Smooth muscle cell (in vitro differentiated cells): ENCODE measurements around the gene RPTOR. TPM values are rescaled to one million over a fixed set of nuclear protein-coding genes. Genes with fewer than 3 reads are reported as not detected.

Experiments
- DNase-seq: peaks from one replicate; lab custom pipeline; 2025; ENCODE audit not compliant: unreplicated experiment; lab: John Stamatoyannopoulos, UW
- H2AFZ ChIP-seq: fragments of 200-600 bp; sonication (generic); 2 replicates; pipeline ENCODE4 v1.6.0; 2016; ENCODE audit warnings: antibody characterized with exemption, low read depth, mild to moderate bottlenecking
- H3F3A ChIP-seq: fragments of 200-600 bp; sonication (generic); 2 replicates; pipeline ENCODE4 v1.6.0; 2017; ENCODE audit warnings: antibody characterized with exemption, low read depth
- H3K27ac ChIP-seq: fragments of 200-600 bp; sonication (generic); 2 replicates; pipeline ENCODE4 v1.5.1; 2016; ENCODE audit warnings: low read depth, mild to moderate bottlenecking
- H3K27me3 ChIP-seq: fragments of 200-600 bp; sonication (generic); 2 replicates; pipeline ENCODE4 v1.6.1; 2016; ENCODE audit warnings: low read depth, mild to moderate bottlenecking
- H3K36me3 ChIP-seq: fragments of 200-600 bp; sonication (generic); 2 replicates; pipeline ENCODE4 v1.5.1; 2016; ENCODE audit warnings: low read depth
- H3K4me1 ChIP-seq: fragments of 200-600 bp; sonication (generic); 2 replicates; pipeline ENCODE4 v1.5.1; 2016; ENCODE audit warnings: low read depth
- H3K4me2 ChIP-seq: fragments of 200-600 bp; sonication (generic); 2 replicates; pipeline ENCODE4 v1.6.0; 2016; ENCODE audit warnings: mild to moderate bottlenecking
- H3K4me3 ChIP-seq: fragments of 200-600 bp; sonication (generic); 2 replicates; pipeline ENCODE4 v1.5.1; 2016; ENCODE audit warnings: mild to moderate bottlenecking
- H3K79me2 ChIP-seq: fragments of 200-600 bp; sonication (generic); 2 replicates; pipeline ENCODE4 v1.6.0; 2016; ENCODE audit warnings: low read depth, mild to moderate bottlenecking
- H3K9ac ChIP-seq: fragments of 200-600 bp; sonication (generic); 2 replicates; pipeline ENCODE4 v1.6.0; 2016; ENCODE audit warnings: low read depth
- H3K9me3 ChIP-seq: fragments of 200-600 bp; sonication (generic); replicated peaks from 2 replicates; pipeline ENCODE4 v1.5.1; 2016; ENCODE audit warnings: low read depth
- H4K20me1 ChIP-seq: fragments of 200-600 bp; sonication (generic); 2 replicates; pipeline ENCODE4 v1.6.0; 2016; ENCODE audit warnings: low read depth
- CTCF ChIP-seq: fragments of 200-600 bp; sonication (generic); IDR thresholded peaks from 2 replicates; pipeline ENCODE4 v1.5.1; 2017; ENCODE audit warnings: borderline replicate concordance, mild to moderate bottlenecking, antibody characterized with exemption; ENCODE audit not compliant: insufficient read depth, poor library complexity, severe bottlenecking
- WGBS: methylation state at CpG from one replicate; pipeline ENCODE4 v1.1.7; 2016; ENCODE audit warnings: low lambda C conversion rate; 5-methylcytosine and 5-hydroxymethylcytosine counted together
- polyA plus RNA-seq: library from polyadenylated mRNA; unstranded; fragments of >200 nt; fragmentation: Nextera tagmentation; extraction: Ambion mirVana; gene quantifications from 2 replicates; pipeline ENCODE4 v1.2.1, GENCODE V29; 2016
- total RNA-seq: library from RNA; depleted of rRNA; stranded (reverse); fragments of >200 nt; gene quantifications from 2 replicates; pipeline ENCODE4 v1.2.3, GENCODE V29; 2014

Gene RPTOR
- total and polyA plus RNA-seq, 2 experiments from 2014 or later, result 10.6 to 12.2 TPM

GRCh38 chr17:80831491-80831890 lies 286.9 kb downstream of the RPTOR start:
- Histone ChIP-seq H2AFZ (no peak overlapping the region), H3K4me1 (peaks cover 30% of the 10 kb centered on the region), H4K20me1 (no peaks in the 10 kb centered on the region), H3K79me2 (no peaks in the 10 kb centered on the region), H3F3A (peaks cover 18% of the 10 kb centered on the region), H3K9me3 (no peaks in the 10 kb centered on the region), H3K4me3 (no peak overlapping the region), H3K9ac (no peak overlapping the region), H3K4me2 (no peak overlapping the region), H3K36me3 (no peaks in the 10 kb centered on the region), H3K27me3 (no peaks in the 10 kb centered on the region), H3K27ac (no peak overlapping the region)
- no peak for DNase-seq
- no peak for TF ChIP-seq CTCF
- WGBS, result 94% methylated on average over 6 of the region's 6 CpGs

GRCh38 chr17:80832266-80832676 lies 287.6 kb downstream of the RPTOR start:
- H3K9me3 ChIP-seq, result no peaks in the 10 kb centered on the region
- no peaks in the 10 kb centered on the region for H3K79me2 ChIP-seq
- no peak for DNase-seq
- peaks cover 17% of the 10 kb centered on the region for H3F3A ChIP-seq
- no peak overlapping the region for H2AFZ ChIP-seq
- H3K9ac ChIP-seq, result peak overlapping the region; percentile 87
- H3K4me2 ChIP-seq, result peak overlapping the region; percentile 81
- TF ChIP-seq CTCF, result no peak
- peak overlapping the region; percentile 50 for H3K4me3 ChIP-seq
- WGBS, result 66% methylated on average over 12 of the region's 12 CpGs
- peak overlapping the region; percentile 96 for H3K27ac ChIP-seq
- H4K20me1 ChIP-seq, result no peaks in the 10 kb centered on the region
- H3K4me1 ChIP-seq, result peaks cover 28% of the 10 kb centered on the region
- H3K36me3 ChIP-seq, result no peaks in the 10 kb centered on the region
- no peaks in the 10 kb centered on the region for H3K27me3 ChIP-seq

DNA sequence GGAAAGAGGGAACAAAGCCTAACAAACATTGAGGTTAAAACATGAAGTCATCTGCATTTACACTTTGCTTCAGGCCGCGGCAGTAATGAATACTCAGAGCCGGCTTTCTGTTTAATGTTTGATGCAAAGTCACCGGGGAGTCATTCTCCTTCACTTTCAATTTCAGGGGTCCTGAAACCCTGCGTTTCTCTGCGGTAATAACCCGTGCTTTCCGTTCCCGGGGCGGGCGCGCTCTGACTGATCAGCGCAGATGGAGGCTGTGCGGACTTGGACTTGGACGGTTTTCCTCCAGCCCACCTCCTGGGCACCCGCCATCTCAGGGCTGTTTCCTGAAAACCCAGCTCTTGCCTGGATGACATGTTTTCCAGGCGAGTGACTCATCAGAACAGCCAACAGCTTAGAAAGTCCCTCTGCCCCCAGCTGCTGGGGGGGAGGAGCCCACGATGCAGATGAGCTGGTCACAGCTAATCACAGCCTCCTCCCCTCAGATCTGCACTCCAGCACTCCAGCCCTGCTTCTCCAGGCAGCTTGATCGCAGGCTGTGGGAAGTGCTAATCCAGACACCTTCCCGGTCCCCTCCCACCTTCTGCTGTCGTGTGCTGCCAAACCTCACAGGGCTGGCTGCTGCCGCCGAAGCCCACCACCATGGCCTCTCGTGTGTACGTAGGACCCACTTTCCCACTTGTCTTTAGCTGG lies 288.4 kb downstream of the RPTOR start:
- no peak for TF ChIP-seq CTCF
- Histone ChIP-seq H3K79me2 (no peaks in the 10 kb centered on the region), H2AFZ (no peak overlapping the region), H3K36me3 (no peaks in the 10 kb centered on the region), H3K4me1 (peaks cover 21% of the 10 kb centered on the region), H3K4me2 (peak overlapping the region; percentile 81), H3F3A (peaks cover 13% of the 10 kb centered on the region), H3K9me3 (no peaks in the 10 kb centered on the region), H3K27ac (peak overlapping the region; percentile 96), H3K4me3 (peak overlapping the region; percentile 50), H3K9ac (peak overlapping the region; percentile 87), H3K27me3 (no peaks in the 10 kb centered on the region), H4K20me1 (no peaks in the 10 kb centered on the region)
- WGBS, result 2% methylated on average over 25 of the region's 25 CpGs
- peak; percentile 75 for DNase-seq
